Measurements from ENCODE around the gene ZNRF3. TPM values are rescaled to one million over a fixed set of nuclear protein-coding genes. Genes with fewer than 3 reads are reported as not detected.
"Not testable (repeated sequence)": the region's sequence is repeated elsewhere in the genome, so short reads cannot be mapped to it uniquely, and the experiment has no call there.

The ZNRF3 gene
- total and polyA plus RNA-seq, 4 donors: 8.9 to 13.0 (median 11.3) TPM

- no peaks in the 10 kb centered on the region for H3K9me3 ChIP-seq (ENCODE audit: control insufficient read depth, insufficient read depth, low read length)
- H3K27me3 ChIP-seq (ENCODE audit: control insufficient read depth, insufficient read depth, low read length): peaks cover 3% of the 10 kb centered on the region
- H3K36me3 ChIP-seq (ENCODE audit: control insufficient read depth, insufficient read depth, low read length): no peaks in the 10 kb centered on the region
- WGBS (ENCODE audit: insufficient coverage): 0% methylated on average over 48 of the region's 48 CpGs
- peak overlapping the region; percentile 73 for H3K4me3 ChIP-seq (ENCODE audit: low read depth, low read length)
- DNase-seq (ENCODE audit: low read depth in 4 of 6, low spot score in 6 of 6): no peak
- H3K27ac ChIP-seq (ENCODE audit: low read depth, low read length): no peak overlapping the region
- peaks cover 17% of the 10 kb centered on the region for H3K4me1 ChIP-seq (ENCODE audit: control insufficient read depth, insufficient read depth, low read length)
These were observed 215 bp downstream of the ZNRF3 start for GRCh38 chr22:28883657-28883916.

DNA sequence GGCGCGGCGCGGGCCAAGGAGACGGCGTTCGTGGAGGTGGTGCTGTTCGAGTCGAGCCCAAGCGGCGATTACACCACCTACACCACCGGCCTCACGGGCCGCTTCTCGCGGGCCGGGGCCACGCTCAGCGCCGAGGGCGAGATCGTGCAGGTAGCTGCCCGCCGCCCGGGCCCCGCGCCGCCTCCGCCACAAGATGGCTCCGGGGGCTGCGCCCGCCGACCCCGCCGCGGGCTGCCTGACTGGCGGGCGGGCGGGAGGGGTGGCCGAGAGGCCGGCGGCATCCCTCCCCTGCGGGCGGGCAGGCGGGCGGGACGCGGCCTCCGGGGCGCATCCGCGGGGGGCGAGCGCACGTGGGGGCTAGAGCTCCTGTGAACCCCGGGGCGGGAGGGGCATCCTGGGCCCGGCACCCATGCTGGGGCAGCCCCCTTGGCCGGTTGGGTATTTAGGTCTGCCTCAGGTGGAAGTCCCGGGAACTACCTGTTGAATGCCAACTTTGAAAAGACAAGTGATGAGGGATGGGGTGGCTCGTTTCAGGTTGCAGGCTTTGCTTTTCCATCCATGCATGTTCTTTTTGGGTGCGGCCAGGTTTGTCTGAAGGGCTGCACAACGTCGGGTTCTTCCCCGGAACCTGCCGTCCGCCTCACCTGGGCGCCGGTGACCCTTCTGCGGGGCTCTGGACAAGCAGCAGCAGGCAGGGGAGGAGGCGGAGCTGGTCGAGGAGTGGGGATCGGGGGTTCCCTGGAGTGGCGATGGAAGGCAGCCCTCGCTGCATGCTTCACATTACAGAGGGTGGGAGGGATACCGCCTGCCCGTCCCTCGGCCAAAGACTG, 760 bp downstream of the ZNRF3 start:
- peak in 2 of 6 donors; percentile 41 to 48 for DNase-seq (ENCODE audit: low read depth in 4 of 6, low spot score in 6 of 6)
- Histone ChIP-seq H3K36me3 (ENCODE audit: control insufficient read depth, insufficient read depth, low read length) (no peaks in the 10 kb centered on the region), H3K9me3 (ENCODE audit: control insufficient read depth, insufficient read depth, low read length) (no peaks in the 10 kb centered on the region), H3K27ac (ENCODE audit: low read depth, low read length) (peak overlapping the region; percentile 36), H3K4me3 (ENCODE audit: low read depth, low read length) (peak overlapping the region; percentile 73), H3K27me3 (ENCODE audit: control insufficient read depth, insufficient read depth, low read length) (peaks cover 3% of the 10 kb centered on the region), H3K4me1 (ENCODE audit: control insufficient read depth, insufficient read depth, low read length) (peaks cover 17% of the 10 kb centered on the region)
- under 1% methylated on average over 78 of the region's 78 CpGs for WGBS (ENCODE audit: insufficient coverage)

- DNase-seq (ENCODE audit: low read depth in 4 of 6, low spot score in 6 of 6): peak in 1 of 6 donors; percentile 34
- WGBS (ENCODE audit: insufficient coverage): 0% methylated on average over 15 of the region's 19 CpGs
- no peaks in the 10 kb centered on the region for H3K9me3 ChIP-seq (ENCODE audit: control insufficient read depth, insufficient read depth, low read length)
- H3K36me3 ChIP-seq (ENCODE audit: control insufficient read depth, insufficient read depth, low read length): no peaks in the 10 kb centered on the region
- H3K27me3 ChIP-seq (ENCODE audit: control insufficient read depth, insufficient read depth, low read length): peaks cover 3% of the 10 kb centered on the region
- peak overlapping the region; percentile 36 for H3K27ac ChIP-seq (ENCODE audit: low read depth, low read length)
- peak overlapping the region; percentile 73 for H3K4me3 ChIP-seq (ENCODE audit: low read depth, low read length)
- H3K4me1 ChIP-seq (ENCODE audit: control insufficient read depth, insufficient read depth, low read length): peaks cover 17% of the 10 kb centered on the region
These were observed 1.5 kb downstream of the ZNRF3 start for GRCh38 chr22:28884747-28885350.

GRCh38 chr22:28885939-28886338, 2.6 kb downstream of the ZNRF3 start:
- Histone ChIP-seq H3K9me3 (ENCODE audit: control insufficient read depth, insufficient read depth, low read length) (no peaks in the 10 kb centered on the region), H3K27ac (ENCODE audit: low read depth, low read length) (peak overlapping the region; percentile 57), H3K4me1 (ENCODE audit: control insufficient read depth, insufficient read depth, low read length) (peaks cover 17% of the 10 kb centered on the region), H3K36me3 (ENCODE audit: control insufficient read depth, insufficient read depth, low read length) (no peaks in the 10 kb centered on the region), H3K4me3 (ENCODE audit: low read depth, low read length) (peak overlapping the region; percentile 73), H3K27me3 (ENCODE audit: control insufficient read depth, insufficient read depth, low read length) (peaks cover 3% of the 10 kb centered on the region)
- no peak for DNase-seq (ENCODE audit: low read depth in 4 of 6, low spot score in 6 of 6)
- WGBS (ENCODE audit: insufficient coverage): 33% methylated on average over 1 of the region's 3 CpGs

DNA sequence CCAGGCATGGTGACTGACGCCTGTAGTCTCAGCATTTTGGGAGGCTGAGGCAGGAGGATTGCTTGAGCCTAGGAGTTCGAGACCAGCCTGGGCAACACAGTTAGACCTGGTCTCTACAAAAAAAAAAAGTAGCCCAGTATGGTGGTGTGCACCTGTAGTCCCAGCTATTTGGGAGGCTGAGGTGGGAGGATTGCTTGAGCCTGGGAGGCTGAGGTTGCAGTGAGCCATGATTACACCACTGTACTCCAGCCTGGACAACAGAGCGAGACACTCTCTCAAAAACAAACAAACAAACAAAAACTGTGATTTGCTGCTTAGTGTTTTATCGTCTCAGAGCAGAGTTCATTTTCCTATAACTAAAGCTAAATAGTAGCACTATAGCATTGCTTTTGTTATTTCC, 3.3 kb downstream of the ZNRF3 start:
- H3K9me3 ChIP-seq (ENCODE audit: control insufficient read depth, insufficient read depth, low read length); DNase-seq (ENCODE audit: low read depth in 4 of 6, low spot score in 6 of 6); H3K27ac ChIP-seq (ENCODE audit: low read depth, low read length); H3K36me3 ChIP-seq (ENCODE audit: control insufficient read depth, insufficient read depth, low read length); H3K4me3 ChIP-seq (ENCODE audit: low read depth, low read length); H3K27me3 ChIP-seq (ENCODE audit: control insufficient read depth, insufficient read depth, low read length): not testable (repeated sequence)
- H3K4me1 ChIP-seq (ENCODE audit: control insufficient read depth, insufficient read depth, low read length): peaks cover 17% of the 10 kb centered on the region
- WGBS (ENCODE audit: insufficient coverage): 86% methylated on average over 2 of the region's 4 CpGs

- Histone ChIP-seq H3K36me3 (ENCODE audit: control insufficient read depth, insufficient read depth, low read length) (no peaks in the 10 kb centered on the region), H3K27me3 (ENCODE audit: control insufficient read depth, insufficient read depth, low read length) (peaks cover 3% of the 10 kb centered on the region), H3K27ac (ENCODE audit: low read depth, low read length) (no peak overlapping the region), H3K4me3 (ENCODE audit: low read depth, low read length) (no peak overlapping the region), H3K4me1 (ENCODE audit: control insufficient read depth, insufficient read depth, low read length) (peaks cover 12% of the 10 kb centered on the region), H3K9me3 (ENCODE audit: control insufficient read depth, insufficient read depth, low read length) (no peaks in the 10 kb centered on the region)
- DNase-seq (ENCODE audit: low read depth in 4 of 6, low spot score in 6 of 6): no peak
- WGBS (ENCODE audit: insufficient coverage): 68% methylated on average over 4 of the region's 4 CpGs
These were observed 4.5 kb downstream of the ZNRF3 start for GRCh38 chr22:28887725-28888459.

DNA sequence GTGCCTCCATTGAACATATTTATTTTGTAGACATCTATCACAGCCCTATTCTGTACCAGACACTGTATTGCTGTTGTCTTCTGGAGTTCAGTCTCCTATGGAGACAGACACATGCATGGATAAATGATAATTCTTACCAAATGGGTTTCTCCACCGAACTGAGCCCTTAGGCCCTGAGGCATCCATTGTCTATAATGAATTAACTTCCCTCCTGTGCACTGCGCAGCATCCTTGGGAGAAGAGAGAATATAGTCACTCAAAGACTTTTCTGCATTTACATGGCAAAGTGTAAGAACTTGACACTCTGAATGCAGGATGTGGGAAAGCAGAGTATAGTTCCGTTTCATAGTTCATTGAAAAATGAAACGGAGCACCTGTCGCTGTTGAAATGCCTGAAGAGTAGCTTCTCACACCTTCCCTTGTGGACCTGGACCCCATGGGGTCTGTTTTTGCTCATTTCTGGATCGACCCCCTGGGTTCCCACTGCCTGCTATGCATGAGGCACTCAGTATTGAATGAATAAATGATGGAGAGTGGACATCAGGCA, 6.2 kb downstream of the ZNRF3 start:
- H3K36me3 ChIP-seq (ENCODE audit: control insufficient read depth, insufficient read depth, low read length): no peaks in the 10 kb centered on the region
- no peak overlapping the region for H3K27ac ChIP-seq (ENCODE audit: low read depth, low read length)
- H3K9me3 ChIP-seq (ENCODE audit: control insufficient read depth, insufficient read depth, low read length): no peaks in the 10 kb centered on the region
- peaks cover 3% of the 10 kb centered on the region for H3K27me3 ChIP-seq (ENCODE audit: control insufficient read depth, insufficient read depth, low read length)
- H3K4me1 ChIP-seq (ENCODE audit: control insufficient read depth, insufficient read depth, low read length): peaks cover 15% of the 10 kb centered on the region
- H3K4me3 ChIP-seq (ENCODE audit: low read depth, low read length): no peak overlapping the region
- WGBS (ENCODE audit: insufficient coverage): 74% methylated on average over 4 of the region's 6 CpGs
- peak in 1 of 6 donors; percentile 65 for DNase-seq (ENCODE audit: low read depth in 4 of 6, low spot score in 6 of 6)

DNA sequence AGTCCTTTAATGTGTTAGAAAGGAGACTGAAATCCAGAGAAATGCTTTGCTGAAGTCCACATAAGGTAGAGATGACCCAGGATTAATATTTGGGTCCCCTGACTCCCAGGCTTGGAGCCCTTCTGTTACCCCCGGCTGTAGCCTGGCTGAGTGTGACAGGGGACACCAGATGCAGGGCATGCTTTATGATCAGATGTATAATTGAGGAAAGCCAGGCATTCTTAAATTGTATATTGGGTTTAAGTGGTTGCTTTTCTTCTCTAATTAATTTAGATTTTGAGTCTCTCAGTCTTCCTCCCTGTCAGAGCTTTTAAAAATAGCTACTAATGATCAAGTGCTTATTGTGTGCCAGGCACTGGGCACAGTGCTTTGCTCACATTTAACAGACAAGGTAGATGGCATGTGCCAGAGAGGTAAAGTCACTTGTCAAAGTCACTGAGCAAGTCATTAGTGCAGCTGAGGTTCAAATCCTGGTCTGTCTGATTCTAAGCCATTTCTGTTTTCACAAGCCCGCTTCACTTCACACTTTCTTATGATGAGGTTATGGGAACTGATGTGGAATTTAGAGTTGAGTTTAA, 7.9 kb downstream of the ZNRF3 start:
- H3K9me3 ChIP-seq (ENCODE audit: control insufficient read depth, insufficient read depth, low read length): no peaks in the 10 kb centered on the region
- H3K27ac ChIP-seq (ENCODE audit: low read depth, low read length): no peak overlapping the region
- WGBS (ENCODE audit: insufficient coverage): 44% methylated on average over 1 of the region's 2 CpGs
- H3K36me3 ChIP-seq (ENCODE audit: control insufficient read depth, insufficient read depth, low read length): no peaks in the 10 kb centered on the region
- no peak overlapping the region for H3K4me3 ChIP-seq (ENCODE audit: low read depth, low read length)
- peaks cover 11% of the 10 kb centered on the region for H3K4me1 ChIP-seq (ENCODE audit: control insufficient read depth, insufficient read depth, low read length)
- H3K27me3 ChIP-seq (ENCODE audit: control insufficient read depth, insufficient read depth, low read length): no peaks in the 10 kb centered on the region
- DNase-seq (ENCODE audit: low read depth in 4 of 6, low spot score in 6 of 6): no peak

DNA sequence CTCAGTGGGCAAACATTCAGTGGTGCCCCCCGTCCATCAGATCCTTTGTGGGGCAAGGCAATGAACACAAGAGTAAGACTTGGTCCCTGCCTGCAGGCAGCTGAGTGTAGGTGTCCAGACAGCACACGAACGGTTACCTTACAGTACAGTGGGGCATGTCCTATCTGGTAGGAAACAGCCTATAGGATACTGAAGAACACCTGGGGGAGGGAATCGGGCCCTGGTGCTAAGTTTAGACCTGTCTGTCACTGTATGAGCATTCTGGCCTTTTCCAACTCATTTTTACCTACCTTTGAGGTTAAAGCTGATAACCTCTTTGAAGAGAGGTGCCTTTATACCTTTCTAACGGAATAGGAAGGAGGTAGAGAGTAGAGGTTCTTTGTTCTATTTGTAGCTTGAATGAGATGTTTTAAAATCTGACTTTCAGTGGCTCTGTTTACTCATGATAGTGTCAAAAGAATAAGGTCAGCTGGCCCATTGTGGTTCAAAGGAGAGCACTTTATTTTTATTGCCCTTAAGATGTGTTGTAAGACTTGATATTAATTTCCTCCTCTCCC, 8.9 kb downstream of the ZNRF3 start:
- no peaks in the 10 kb centered on the region for H3K9me3 ChIP-seq (ENCODE audit: control insufficient read depth, insufficient read depth, low read length)
- H3K27me3 ChIP-seq (ENCODE audit: control insufficient read depth, insufficient read depth, low read length): no peaks in the 10 kb centered on the region
- H3K4me1 ChIP-seq (ENCODE audit: control insufficient read depth, insufficient read depth, low read length): peaks cover 13% of the 10 kb centered on the region
- DNase-seq (ENCODE audit: low read depth in 4 of 6, low spot score in 6 of 6): no peak
- no peak overlapping the region for H3K27ac ChIP-seq (ENCODE audit: low read depth, low read length)
- 88% methylated on average over 2 of the region's 5 CpGs for WGBS (ENCODE audit: insufficient coverage)
- H3K4me3 ChIP-seq (ENCODE audit: low read depth, low read length): no peak overlapping the region
- H3K36me3 ChIP-seq (ENCODE audit: control insufficient read depth, insufficient read depth, low read length): no peaks in the 10 kb centered on the region
